Measurements from ENCODE around the gene FIZ1.

FIZ1 gene

DNA sequence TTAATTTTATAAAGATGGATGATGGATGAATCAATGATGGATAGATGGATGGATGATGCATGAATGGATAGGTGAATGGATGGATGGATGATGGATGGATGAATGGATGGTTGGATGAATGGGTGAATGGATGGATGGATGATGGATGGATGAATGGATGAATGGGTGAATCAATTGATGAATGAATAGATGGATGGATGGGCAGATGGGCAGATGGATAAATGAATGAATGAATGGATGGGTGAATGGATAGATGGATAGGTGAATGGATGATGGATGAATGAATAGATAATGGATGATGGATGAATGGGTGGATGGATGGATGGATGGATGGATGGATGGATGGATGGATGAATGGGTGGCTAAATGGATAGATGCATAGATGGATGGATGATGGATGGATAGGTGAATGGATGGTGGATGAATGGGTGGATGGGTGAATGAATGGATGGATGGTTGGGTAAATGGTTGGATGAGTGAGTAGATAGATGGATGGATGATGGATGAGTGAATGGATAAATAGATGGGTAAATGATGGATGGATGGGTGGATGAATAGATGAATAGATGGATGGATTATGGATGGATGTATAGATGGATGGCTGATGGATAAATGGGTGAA, 31.5 kb downstream of the FIZ1 start:
- DNase-seq (ENCODE audit: low spot score), result no peak

DNA sequence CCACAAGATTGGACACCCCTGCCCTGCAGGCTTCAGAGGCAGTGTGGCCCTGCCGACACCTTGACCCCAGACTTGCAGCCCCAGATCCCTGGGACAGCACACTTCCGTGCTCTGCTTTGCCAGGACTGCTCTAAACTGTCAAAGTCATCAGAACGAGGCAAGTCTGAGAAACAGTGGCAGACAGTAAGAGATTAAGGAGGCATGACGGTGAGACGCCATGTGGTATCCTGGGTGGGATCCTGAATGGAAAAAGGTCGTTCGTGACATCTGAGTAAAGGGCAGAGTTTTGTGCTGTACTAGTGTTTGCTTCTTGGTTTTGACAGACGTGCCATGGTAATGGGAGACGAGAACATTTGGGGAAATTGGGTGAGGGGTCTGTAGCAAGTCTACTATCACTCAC, 32.5 kb downstream of the FIZ1 start:
- no peak for DNase-seq (ENCODE audit: low spot score)

GRCh38 chr19:55563261-55563690, 36.0 kb downstream of the FIZ1 start:
- DNase-seq (ENCODE audit: low spot score), result peak; percentile 73

- DNase-seq (ENCODE audit: low spot score), result no peak
Measured at GRCh38 chr19:55559684-55560083, 39.6 kb downstream of the FIZ1 start.

GRCh38 chr19:55554741-55555152, 44.6 kb downstream of the FIZ1 start:
- DNase-seq (ENCODE audit: low spot score), result no peak

DNA sequence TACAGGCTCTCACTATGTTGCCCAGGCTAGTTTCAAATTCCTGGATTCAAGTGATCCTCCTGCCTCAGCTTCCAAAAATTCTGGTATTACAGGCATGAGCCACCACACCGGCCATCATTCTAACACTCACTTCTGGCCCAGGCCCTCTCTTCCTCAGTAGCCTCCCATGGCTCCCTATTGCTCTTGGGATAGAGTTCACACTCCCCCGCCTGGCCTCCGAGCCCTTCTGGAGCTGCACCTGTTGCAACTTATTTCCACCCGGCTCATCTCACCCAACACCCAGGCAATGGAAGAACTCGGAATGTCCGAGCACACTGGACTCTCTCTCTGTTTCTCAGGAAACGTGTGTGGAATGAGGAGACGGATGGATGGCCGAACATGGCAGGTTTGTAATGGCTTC, 45.0 kb downstream of the FIZ1 start:
- no peak for DNase-seq (ENCODE audit: low spot score)

DNA sequence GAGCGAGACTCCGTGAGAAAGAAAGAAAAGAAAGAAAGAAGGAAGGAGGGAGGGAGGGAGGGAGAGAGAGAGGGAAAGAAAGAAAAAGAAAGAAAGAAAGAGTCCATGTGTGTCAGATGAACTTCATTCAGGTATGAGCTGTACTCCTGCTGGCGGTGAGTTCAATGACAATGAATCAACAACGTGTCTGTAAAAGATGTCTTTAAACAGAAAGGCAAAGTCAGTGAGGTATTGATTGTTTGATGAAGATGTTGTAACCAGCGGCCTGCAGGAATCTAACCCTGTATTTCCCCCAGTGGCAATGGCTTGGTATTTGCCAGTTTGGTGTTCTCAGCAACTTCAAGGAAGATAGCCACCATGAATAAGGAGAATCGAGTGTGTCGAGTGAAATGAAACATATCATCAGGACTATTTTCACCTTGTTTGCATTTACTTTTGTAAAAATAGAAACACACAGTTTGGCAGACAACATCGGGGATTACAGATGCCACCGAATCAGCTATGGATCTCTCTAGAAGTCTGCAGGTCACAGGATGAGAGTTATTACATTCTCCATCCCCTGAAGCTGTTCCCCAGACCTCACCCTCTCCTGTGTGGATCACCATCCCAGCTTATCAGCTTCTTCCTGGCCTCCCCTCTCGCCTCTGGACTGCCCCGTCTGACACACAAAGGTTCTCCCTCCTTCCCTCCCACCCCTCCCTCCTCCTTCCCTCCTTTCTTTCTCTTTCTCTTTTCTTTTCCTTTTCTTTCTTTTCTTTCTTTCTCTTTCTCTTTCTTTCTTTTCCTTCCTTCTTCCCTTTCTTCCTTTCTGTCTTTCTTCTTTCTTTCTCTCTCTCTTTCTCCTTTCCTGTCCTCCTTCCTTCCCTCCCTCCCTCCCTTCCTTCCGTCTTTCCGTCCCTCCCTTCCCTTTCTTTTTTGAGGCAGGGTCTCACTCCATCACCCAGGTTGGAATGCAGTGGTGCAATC, 45.8 kb downstream of the FIZ1 start:
- peak; percentile 11 for DNase-seq (ENCODE audit: low spot score)

DNA sequence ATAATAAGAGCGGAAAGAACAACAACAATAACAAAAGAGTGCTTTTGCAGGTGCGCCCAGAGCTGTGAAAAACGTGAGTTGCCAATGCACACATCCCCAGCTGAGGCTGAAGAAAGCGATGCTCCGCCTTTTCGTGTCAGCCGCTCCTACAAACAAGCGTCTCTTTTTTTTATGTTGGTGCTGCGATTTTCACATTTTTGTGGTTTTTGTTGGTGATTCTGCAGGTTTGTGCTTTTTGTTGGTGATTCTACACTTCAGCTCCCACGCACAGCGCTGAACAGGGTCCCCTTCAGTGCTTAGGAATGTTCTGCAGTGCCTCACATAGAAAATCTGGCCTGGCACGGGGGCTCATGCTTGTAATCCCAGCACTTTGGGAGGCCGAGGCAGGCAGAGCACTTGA, 46.7 kb downstream of the FIZ1 start:
- DNase-seq (ENCODE audit: low spot score), result peak; percentile 66

DNA sequence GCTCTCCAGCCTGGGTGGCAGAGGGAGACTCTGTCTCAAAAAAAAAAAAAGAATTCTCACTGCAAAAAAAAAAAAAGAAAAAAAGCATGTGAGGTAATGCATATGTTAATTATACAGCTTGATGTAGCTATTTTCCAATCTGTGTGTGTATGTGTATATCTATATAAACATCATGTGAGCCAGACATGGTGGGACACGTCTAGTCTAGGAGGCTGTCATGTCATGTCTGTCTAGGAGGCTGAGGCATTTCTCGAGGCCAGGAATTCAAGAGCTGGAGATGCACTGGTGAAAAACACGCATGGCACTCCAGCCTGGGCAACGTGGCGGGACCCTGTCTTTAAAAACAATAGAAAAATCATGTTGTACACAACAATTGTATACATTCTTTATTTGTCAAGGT, 47.1 kb downstream of the FIZ1 start:
- DNase-seq (ENCODE audit: low spot score), result no peak

- DNase-seq (ENCODE audit: low spot score), result no peak
Measured at GRCh38 chr19:55550321-55550650, 49.0 kb downstream of the FIZ1 start.

- DNase-seq (ENCODE audit: low spot score), result peak; percentile 83
Measured at GRCh38 chr19:55549500-55550320, 49.6 kb downstream of the FIZ1 start.

DNA sequence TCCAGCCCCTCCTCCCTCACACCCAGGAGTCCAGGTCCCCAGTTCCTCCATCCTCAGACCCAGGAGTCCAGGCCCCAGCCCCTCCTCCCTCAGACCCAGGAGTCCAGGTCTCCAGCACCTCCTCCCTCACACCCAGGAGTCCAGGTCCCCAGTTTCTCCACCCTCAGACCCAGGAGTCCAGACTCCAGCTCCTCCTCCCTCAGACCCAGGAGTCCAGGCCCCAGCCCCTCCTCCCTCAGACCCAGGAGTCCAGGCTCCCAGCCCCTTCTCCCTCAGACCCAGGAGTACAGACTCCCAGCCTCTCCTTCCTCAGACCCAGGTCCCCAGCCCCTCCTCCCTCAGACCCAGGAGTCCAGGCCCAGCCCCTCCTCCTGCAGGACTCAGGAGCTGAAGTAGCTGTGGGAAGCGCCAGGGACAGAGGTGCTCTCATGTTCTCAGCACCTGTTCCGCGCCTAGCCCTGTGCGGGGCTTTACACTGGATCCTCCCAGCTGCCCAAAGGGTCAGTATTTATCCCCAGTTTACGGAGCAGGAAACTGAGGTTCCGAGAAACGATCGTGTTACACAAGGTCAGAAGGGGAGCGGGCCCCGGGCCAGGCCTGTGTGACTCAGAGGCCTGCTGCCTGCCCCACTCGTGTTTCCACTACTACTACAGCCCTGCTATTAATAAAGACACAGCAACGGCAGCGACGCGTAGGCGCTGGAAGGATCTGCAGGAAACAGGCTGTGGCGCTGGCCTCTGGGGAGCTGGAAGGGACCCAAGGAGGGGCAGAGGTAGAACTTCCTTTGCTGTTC, 52.3 kb downstream of the FIZ1 start:
- DNase-seq (ENCODE audit: low spot score), result peak; percentile 75

DNA sequence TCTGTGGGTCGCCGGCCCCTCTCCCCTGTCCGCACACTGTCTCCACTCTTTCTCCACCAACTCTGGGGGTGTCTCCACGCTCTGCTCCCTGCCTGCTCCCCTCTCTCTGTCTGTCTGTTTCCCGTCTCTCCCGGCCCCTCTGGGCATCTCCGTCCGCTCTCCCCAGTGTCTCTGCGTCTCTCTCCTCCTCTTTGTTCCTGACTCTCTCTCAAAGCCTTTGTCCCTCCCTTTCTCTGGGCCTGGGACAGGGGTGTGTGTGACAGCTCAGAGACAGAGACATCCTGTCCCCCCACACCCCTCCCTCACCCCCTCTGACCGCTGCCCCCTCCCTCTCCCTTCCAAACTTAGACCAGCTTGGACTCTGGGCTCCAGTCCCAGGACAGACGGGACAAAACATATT, 53.3 kb downstream of the FIZ1 start:
- no peak for DNase-seq (ENCODE audit: low spot score)

- DNase-seq (ENCODE audit: low spot score), result no peak
Measured at GRCh38 chr19:55545443-55545842, 53.9 kb downstream of the FIZ1 start, which contains the start of gene SBK3. TSS of gene SBK3 (minus strand) at chr19:55545543. CDS start at chr19:55545543, 0 bp downstream.

GRCh38 chr19:55544776-55545439, 54.4 kb downstream of the FIZ1 start:
- DNase-seq (ENCODE audit: low spot score), result no peak

GRCh38 chr19:55544014-55544413, 55.3 kb downstream of the FIZ1 start:
- no peak for DNase-seq (ENCODE audit: low spot score)

GRCh38 chr19:55543567-55543966, 55.8 kb downstream of the FIZ1 start:
- no peak for DNase-seq (ENCODE audit: low spot score)

DNA sequence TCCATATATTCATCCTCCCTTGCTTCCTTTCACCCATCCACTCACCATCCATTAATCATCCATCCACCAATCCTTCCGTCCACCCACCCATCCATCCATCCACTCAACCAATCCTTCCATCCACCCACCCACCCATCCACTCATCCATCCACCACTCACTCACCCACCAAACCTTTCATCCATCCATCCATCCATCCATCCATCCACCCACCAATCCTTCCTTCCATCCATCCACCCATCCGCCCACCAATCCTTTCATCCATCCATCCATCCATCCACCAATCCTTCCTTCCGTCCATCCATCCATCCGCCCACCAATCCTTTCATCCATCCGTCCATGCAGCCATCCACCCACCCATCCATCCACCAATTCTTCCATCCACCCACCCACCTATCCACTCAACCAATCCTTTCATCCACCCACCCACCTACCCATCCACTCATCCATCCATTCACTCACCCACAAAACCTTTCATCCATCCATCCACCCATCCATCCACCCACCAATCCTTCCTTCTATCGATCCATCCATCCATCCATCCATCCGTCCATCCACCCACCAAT, 56.9 kb downstream of the FIZ1 start:
- no peak for DNase-seq (ENCODE audit: low spot score)
